Ishikawa (cell line): ENCODE measurements around the gene MRPL28.
A peak's percentile ranks its signal among the peaks of the same experiment; 100 is the strongest.

Experiments used
- CEBPB ChIP-seq: IDR thresholded peaks from 2 replicates; pipeline ENCODE4 v1.6.1; 2012
- CREB1 ChIP-seq: IDR thresholded peaks from 2 replicates; pipeline ENCODE4 v1.6.1; 2012; ENCODE audit warnings: low read depth
- EGR1 ChIP-seq: IDR thresholded peaks from 2 replicates; pipeline ENCODE4 v1.6.1; 2012
- EP300 ChIP-seq: IDR thresholded peaks from 2 replicates; pipeline ENCODE4 v1.6.1; 2012; ENCODE audit warnings: borderline replicate concordance
- FOXM1 ChIP-seq: IDR thresholded peaks from 2 replicates; pipeline ENCODE4 v1.6.1; 2012; ENCODE audit warnings: low read depth, borderline replicate concordance
- MAX ChIP-seq: IDR thresholded peaks from 2 replicates; pipeline ENCODE4 v1.6.1; 2012
- RAD21 ChIP-seq: IDR thresholded peaks from 2 replicates; pipeline ENCODE4 v1.6.1; 2012; ENCODE audit warnings: low read depth
- REST ChIP-seq: IDR thresholded peaks from 2 replicates; pipeline ENCODE4 v1.6.1; 2012; ENCODE audit warnings: low read depth, mild to moderate bottlenecking
- TAF1 ChIP-seq: IDR thresholded peaks from 2 replicates; pipeline ENCODE4 v1.6.1; 2012; ENCODE audit warnings: low read depth, mild to moderate bottlenecking
- TCF12 ChIP-seq: IDR thresholded peaks from 2 replicates; pipeline ENCODE4 v1.6.1; 2012; ENCODE audit warnings: low read depth
- USF1 ChIP-seq: IDR thresholded peaks from 2 replicates; pipeline ENCODE4 v1.6.1; 2012
- YY1 ChIP-seq: IDR thresholded peaks from 2 replicates; pipeline ENCODE4 v1.6.1; 2012; ENCODE audit warnings: low read depth
- ZBTB7A ChIP-seq: IDR thresholded peaks from 2 replicates; pipeline ENCODE4 v1.6.1; 2012; ENCODE audit warnings: low read depth

- TF ChIP-seq REST = no peak
- no peak for TF ChIP-seq TAF1
- no peak for TF ChIP-seq CREB1
- TF ChIP-seq CEBPB = no peak
- TF ChIP-seq EP300 = no peak
- no peak for TF ChIP-seq USF1
- TF ChIP-seq MAX = no peak; the same call in 1 of the 2 replicates
- no peak for TF ChIP-seq YY1
- no peak for TF ChIP-seq FOXM1
- TF ChIP-seq ZBTB7A = peak; percentile 95
- TF ChIP-seq TCF12 = no peak; the same call in 1 of the 2 replicates
- no peak for TF ChIP-seq EGR1
- no peak for TF ChIP-seq RAD21
These were observed 10.9 kb upstream of the MRPL28 start for GRCh38 chr16:381012-381788.
